IMR-90 (cell line): ENCODE data around the gene RPL15. TPM values are rescaled to one million over a fixed set of nuclear protein-coding genes. Genes with fewer than 3 reads are reported as not detected.

ENCODE experiments used
- ATAC-seq: fragments of 200-7000 bp; cut with Tn5 transposase; 2 replicates; pipeline ENCODE4 v1.9.1; 2020; ENCODE audit warnings: low read depth, mild to moderate bottlenecking, moderate library complexity
- BruUV-seq: library from RNA; stranded (reverse); fragments of 400-500 nt; replicated peaks from 2 replicates; lab custom pipeline; 2021; lab: Mats Ljungman, UMichigan
- CTCF ChIA-PET: fragments of 300-600 bp; formaldehyde crosslinking; extraction: SDS; loops from one replicate; lab custom pipeline; 2021; ENCODE audit warnings: antibody characterized with exemption; lab: Yijun Ruan, JAX
- POLR2A ChIA-PET: fragments of 300-600 bp; sonication (Branson Sonifier 250); formaldehyde crosslinking; loops from one replicate; lab custom pipeline; 2022; ENCODE audit warnings: antibody characterized with exemption; ENCODE audit not compliant: unreplicated experiment; lab: Charles Lee
- DNase-seq: peaks from one replicate; pipeline ENCODE4 v3.0.0; 2013
- H2AFZ ChIP-seq: replicated peaks from 2 replicates; pipeline ENCODE3; 2013; ENCODE audit warnings: low read length, mild to moderate bottlenecking; ENCODE audit not compliant: poor library complexity
- H2AK5ac ChIP-seq: 2 replicates; pipeline ENCODE4 v1.6.1; 2013; ENCODE audit warnings: low read depth, low read length, inconsistent platforms
- H2AK9ac ChIP-seq: replicated peaks from 2 replicates; pipeline ENCODE3; 2013; ENCODE audit warnings: mild to moderate bottlenecking, low read depth, low read length, moderate library complexity; ENCODE audit not compliant: poor library complexity
- H2BK120ac ChIP-seq: 2 replicates; pipeline ENCODE4 v1.6.1; 2013; ENCODE audit warnings: low read depth, low read length, inconsistent platforms
- H2BK15ac ChIP-seq: 3 replicates; pipeline ENCODE4 v1.6.1; 2013; ENCODE audit warnings: low read depth, low read length, inconsistent platforms
- H2BK20ac ChIP-seq: 2 replicates; pipeline ENCODE4 v1.6.1; 2013; ENCODE audit warnings: low read depth, mild to moderate bottlenecking, inconsistent platforms, low read length, moderate library complexity
- H2BK5ac ChIP-seq: 2 replicates; pipeline ENCODE4 v1.6.1; 2013; ENCODE audit warnings: mild to moderate bottlenecking, low read depth, low read length, inconsistent platforms; ENCODE audit not compliant: poor library complexity, severe bottlenecking
- H3K14ac ChIP-seq: replicated peaks from 2 replicates; pipeline ENCODE4 v1.6.1; 2013; ENCODE audit warnings: low read depth, low read length, inconsistent platforms
- H3K18ac ChIP-seq: 2 replicates; pipeline ENCODE4 v1.6.1; 2013; ENCODE audit warnings: low read depth, low read length, control low read depth
- H3K23ac ChIP-seq: 2 replicates; pipeline ENCODE4 v1.6.1; 2013; ENCODE audit warnings: low read depth, low read length, inconsistent platforms
- H3K27ac ChIP-seq: 2 replicates; pipeline ENCODE4 v1.5.1; 2013; ENCODE audit warnings: mild to moderate bottlenecking, control low read depth, low read length; ENCODE audit not compliant: insufficient read depth
- H3K27me3 ChIP-seq: 2 replicates; pipeline ENCODE4 v1.6.1; 2013; ENCODE audit warnings: low read length; ENCODE audit not compliant: control insufficient read depth, insufficient read depth
- H3K36me3 ChIP-seq: 2 replicates; pipeline ENCODE4 v1.6.1; 2013; ENCODE audit warnings: low read length, mixed read lengths; ENCODE audit not compliant: control insufficient read depth, insufficient read depth
- H3K4ac ChIP-seq: 2 replicates; pipeline ENCODE4 v1.6.1; 2013; ENCODE audit warnings: low read depth, low read length, inconsistent platforms
- H3K4me1 ChIP-seq: 2 replicates; pipeline ENCODE4 v1.6.1; 2013; ENCODE audit warnings: low read length, mixed read lengths; ENCODE audit not compliant: control insufficient read depth, insufficient read depth
- H3K4me2 ChIP-seq: 2 replicates; pipeline ENCODE4 v1.6.1; 2013; ENCODE audit warnings: low read depth, mild to moderate bottlenecking, control low read depth, low read length, moderate library complexity
- H3K4me3 ChIP-seq: 2 replicates; pipeline ENCODE4 v1.5.1; 2013; ENCODE audit warnings: low read depth, mild to moderate bottlenecking, control low read depth, low read length, moderate library complexity; ENCODE audit not compliant: insufficient read depth
- H3K56ac ChIP-seq: 2 replicates; pipeline ENCODE4 v1.6.1; 2013; ENCODE audit warnings: low read length, inconsistent platforms; ENCODE audit not compliant: insufficient read depth; ENCODE audit errors: extremely low read depth
- H3K79me1 ChIP-seq, 2 experiments: 2 replicates each; pipeline ENCODE4 v1.6.1; 2013; ENCODE audit warnings: low read length in 2 of 2, inconsistent platforms in 1 of 2, low read depth in 1 of 2
- H3K9ac ChIP-seq: 2 replicates; pipeline ENCODE4 v1.6.1; 2013; ENCODE audit warnings: low read depth, low read length, control low read depth
- H3K9me1 ChIP-seq: 2 replicates; pipeline ENCODE4 v1.6.1; 2013; ENCODE audit warnings: low read length, inconsistent platforms; ENCODE audit not compliant: insufficient read depth
- H3K9me3 ChIP-seq: 2 replicates; pipeline ENCODE4 v1.6.1; 2013; ENCODE audit warnings: low read length; ENCODE audit not compliant: control insufficient read depth, insufficient read depth
- H4K20me1 ChIP-seq: 2 replicates; pipeline ENCODE4 v1.6.1; 2013; ENCODE audit warnings: low read length, inconsistent platforms; ENCODE audit not compliant: insufficient read depth
- H4K5ac ChIP-seq: 2 replicates; pipeline ENCODE4 v1.6.1; 2013; ENCODE audit warnings: mild to moderate bottlenecking, low read depth, low read length, control low read depth
- H4K8ac ChIP-seq, 2 experiments: 2 replicates each; pipeline ENCODE4 v1.6.1; 2013; ENCODE audit warnings: low read depth in 2 of 2, low read length in 2 of 2, control low read depth in 1 of 2, inconsistent platforms in 1 of 2
- H4K91ac ChIP-seq: 2 replicates; pipeline ENCODE4 v1.6.1; 2013; ENCODE audit warnings: low read depth, low read length, inconsistent platforms; ENCODE audit not compliant: insufficient read depth
- CEBPB ChIP-seq: IDR thresholded peaks from 2 replicates; pipeline ENCODE4 v1.6.1; 2012; ENCODE audit warnings: low read depth, low read length, improper control_type of control experiment
- CTCF ChIP-seq: conservative IDR thresholded peaks from 2 replicates; pipeline ENCODE4 v1.5.1; 2012; ENCODE audit warnings: mild to moderate bottlenecking, low read depth, low read length, improper control_type of control experiment
- ELK1 ChIP-seq: fragments of 150-350 bp; IDR thresholded peaks from 2 replicates; pipeline ENCODE4 v1.6.1; 2016; ENCODE audit warnings: low read depth, mild to moderate bottlenecking, low read length, moderate library complexity, borderline replicate concordance
- RAD21 ChIP-seq: IDR thresholded peaks from 2 replicates; pipeline ENCODE4 v1.6.1; 2012; ENCODE audit warnings: low read length, improper control_type of control experiment
- RCOR1 ChIP-seq: IDR thresholded peaks from 2 replicates; pipeline ENCODE4 v1.6.1; 2012; ENCODE audit warnings: mild to moderate bottlenecking, low read length, improper control_type of control experiment; ENCODE audit not compliant: insufficient replicate concordance
- RFX5 ChIP-seq: IDR thresholded peaks from 2 replicates; pipeline ENCODE4 v1.8.0; 2012; ENCODE audit warnings: low read depth, mild to moderate bottlenecking, low read length, moderate library complexity
- SMC3 ChIP-seq: fragments of 150-350 bp; IDR thresholded peaks from 2 replicates; pipeline ENCODE4 v1.6.1; 2016; ENCODE audit warnings: low read depth, mild to moderate bottlenecking, antibody characterized with exemption, low read length, moderate library complexity
- USF2 ChIP-seq: fragments of 150-350 bp; IDR thresholded peaks from 2 replicates; pipeline ENCODE4 v1.6.1; 2017; ENCODE audit warnings: mild to moderate bottlenecking, antibody characterized with exemption, low read length, low read depth
- WGBS, 2 experiments: methylation state at CpG; one replicate each; pipeline versions ENCODE4 v1.1.5 to v1.1.7; 2013; ENCODE audit warnings: missing lambda C conversion rate in 2 of 2; ENCODE audit not compliant: insufficient read length in 1 of 2; ENCODE audit errors: extremely low coverage in 2 of 2; 5-methylcytosine and 5-hydroxymethylcytosine counted together
- dilution Hi-C: fragments of 300-500 bp; cut with HindIII; formaldehyde crosslinking; loops from one replicate; pipeline ENCODE4 v1.14.3; 2018; ENCODE audit warnings: low sequenced_read_pairs; ENCODE audit not compliant: unreplicated experiment
- in situ Hi-C: fragments of 300-500 bp; cut with MboI; formaldehyde crosslinking; loops from 3 replicates; pipeline ENCODE4 v1.14.3; 2019; ENCODE audit warnings: low sequenced_read_pairs, inconsistent platforms, mixed read lengths
- intact Hi-C: fragments of 100-400 bp; cut with micrococcal nuclease; formaldehyde crosslinking; loops from 2 replicates; pipeline ENCODE4 v1.10.0; 2022
- polyA plus RNA-seq, 3 experiments: library from polyadenylated mRNA; depleted of rRNA; stranded (reverse); fragments of >200 nt; gene quantifications; 2 replicates each; pipeline ENCODE4 v1.2.3, GENCODE V29; 2012; ENCODE audit warnings: low replicate concordance in 1 of 3
- total RNA-seq: library from RNA; depleted of rRNA; stranded (reverse); fragments of >200 nt; gene quantifications from 2 replicates; pipeline ENCODE4 v1.2.3, GENCODE V29; 2012

Gene RPL15
- total and polyA plus RNA-seq, 2 of the 4 experiments (the other 2 are of a cell fraction): 1,419 to 4,701 TPM

GRCh38 chr3:23952646-23953045 is 35.7 kb downstream of the RPL15 start:
- dilution Hi-C loops (no loop called here), intact Hi-C loops (no loop called here), in situ Hi-C loops (no loop called here)
- Histone ChIP-seq H3K9me3 (no peaks in the 10 kb centered on the region), H2BK5ac (no peak overlapping the region), H3K79me1 (peaks cover 26 to 78% of the 10 kb centered on the region in 2 experiments), H3K4ac (no peak overlapping the region), H2BK20ac (no peak overlapping the region), H3K23ac (no peak overlapping the region), H2AFZ (no peak overlapping the region), H3K36me3 (peaks cover 2% of the 10 kb centered on the region), H2AK5ac (no peak overlapping the region), H3K9ac (no peak overlapping the region), H3K56ac (no peak overlapping the region), H3K4me2 (no peak overlapping the region), H3K4me1 (peaks cover 9% of the 10 kb centered on the region), H3K18ac (no peak overlapping the region), H3K27me3 (no peaks in the 10 kb centered on the region), H4K91ac (no peak overlapping the region), H3K4me3 (no peak overlapping the region), H2BK120ac (no peak overlapping the region), H2BK15ac (no peak overlapping the region), H4K20me1 (peaks cover 64% of the 10 kb centered on the region), H3K9me1 (no peaks in the 10 kb centered on the region; the same call in 1 of the 2 replicates), H3K14ac (no peak overlapping the region), H4K5ac (no peak overlapping the region), H4K8ac (no peak overlapping the region), H2AK9ac (no peak overlapping the region), H3K27ac (no peak overlapping the region)
- ChIA-PET CTCF (no interaction called here), POLR2A (no interaction called here)
- WGBS, 2 experiments: no CpG with 5 or more reads among the region's 4 CpGs
- ATAC-seq: no peak
- no peak for TF ChIP-seq CTCF
- no peak for TF ChIP-seq ELK1
- no peak for TF ChIP-seq RFX5
- no peak for TF ChIP-seq CEBPB
- no peak for TF ChIP-seq SMC3
- no peak for TF ChIP-seq RCOR1
- no peak for TF ChIP-seq RAD21
- no peak for TF ChIP-seq USF2
- no TSS peak for BruUV-seq
- no peak for DNase-seq
